H9 (cell line): ENCODE measurements around the gene APOH. TPM values are rescaled to one million over a fixed set of nuclear protein-coding genes. Genes with fewer than 3 reads are reported as not detected.

Source experiments
- DNase-seq: peaks from one replicate; pipeline ENCODE4 v3.0.0-alpha.2; 2017
- H2AFZ ChIP-seq: one replicate; pipeline ENCODE4 v1.6.1; 2013; ENCODE audit warnings: mild to moderate bottlenecking, low read length, control low read depth, moderate library complexity
- H2AK5ac ChIP-seq: 2 replicates; pipeline ENCODE4 v1.6.1; 2013; ENCODE audit warnings: low read length, control low read depth, mixed read lengths; ENCODE audit not compliant: insufficient read length
- H2BK120ac ChIP-seq: one replicate; pipeline ENCODE4 v1.6.1; 2013; ENCODE audit warnings: low read depth, mild to moderate bottlenecking, low read length, control low read depth, inconsistent platforms; ENCODE audit not compliant: poor library complexity, severe bottlenecking
- H2BK12ac ChIP-seq: 2 replicates; pipeline ENCODE4 v1.6.1; 2013; ENCODE audit warnings: low read length, control low read depth, mixed read lengths, low read depth; ENCODE audit not compliant: insufficient read length
- H2BK15ac ChIP-seq: 2 replicates; pipeline ENCODE4 v1.6.1; 2013; ENCODE audit warnings: low read depth, low read length, control low read depth
- H2BK20ac ChIP-seq: one replicate; pipeline ENCODE4 v1.6.1; 2013; ENCODE audit warnings: low read depth, mild to moderate bottlenecking, low read length, control low read depth, inconsistent platforms; ENCODE audit not compliant: poor library complexity, severe bottlenecking
- H2BK5ac ChIP-seq: 2 replicates; pipeline ENCODE4 v1.6.1; 2013; ENCODE audit warnings: low read length, control low read depth, mixed read lengths; ENCODE audit not compliant: insufficient read length
- H3K14ac ChIP-seq: 2 replicates; pipeline ENCODE4 v1.6.1; 2013; ENCODE audit warnings: low read length, control low read depth; ENCODE audit not compliant: insufficient read depth
- H3K18ac ChIP-seq: 2 replicates; pipeline ENCODE4 v1.6.1; 2013; ENCODE audit warnings: low read depth, mild to moderate bottlenecking, mixed read lengths, low read length, control low read depth; ENCODE audit not compliant: insufficient read length
- H3K23ac ChIP-seq: 2 replicates; pipeline ENCODE4 v1.6.1; 2013; ENCODE audit warnings: low read length, control low read depth, mixed read lengths, low read depth; ENCODE audit not compliant: insufficient read length
- H3K23me2 ChIP-seq: 2 replicates; pipeline ENCODE4 v1.6.1; 2013; ENCODE audit warnings: low read depth, mild to moderate bottlenecking, mixed read lengths, low read length, control low read depth; ENCODE audit not compliant: insufficient read length, poor library complexity, severe bottlenecking
- H3K27ac ChIP-seq: 2 replicates; pipeline ENCODE4 v1.5.1; 2013; ENCODE audit warnings: low read length, control low read depth, mixed read lengths, low read depth; ENCODE audit not compliant: insufficient read length
- H3K27me3 ChIP-seq: 2 replicates; pipeline ENCODE4 v1.6.1; 2013; ENCODE audit warnings: low read length, control low read depth, inconsistent platforms; ENCODE audit not compliant: insufficient read depth
- H3K4ac ChIP-seq: 2 replicates; pipeline ENCODE4 v1.6.1; 2013; ENCODE audit warnings: low read depth, mild to moderate bottlenecking, control low read depth, inconsistent platforms, low read length, moderate library complexity
- H3K4me1 ChIP-seq: 2 replicates; pipeline ENCODE4 v1.6.1; 2013; ENCODE audit warnings: low read length, control low read depth, inconsistent platforms; ENCODE audit not compliant: insufficient read depth
- H3K4me2 ChIP-seq: 2 replicates; pipeline ENCODE4 v1.6.1; 2013; ENCODE audit warnings: low read length, control low read depth, mixed read lengths; ENCODE audit not compliant: insufficient read length, insufficient read depth
- H3K56ac ChIP-seq: 2 replicates; pipeline ENCODE4 v1.6.1; 2013; ENCODE audit warnings: low read depth, mild to moderate bottlenecking, mixed read lengths, low read length, control low read depth; ENCODE audit not compliant: insufficient read length
- H3K79me1 ChIP-seq: 2 replicates; pipeline ENCODE4 v1.6.1; 2013; ENCODE audit warnings: low read depth, mild to moderate bottlenecking, moderate library complexity, low read length, control low read depth, inconsistent platforms; ENCODE audit not compliant: insufficient read depth, poor library complexity, severe bottlenecking
- H3K79me2 ChIP-seq: 2 replicates; pipeline ENCODE4 v1.6.1; 2013; ENCODE audit warnings: low read length, control low read depth, inconsistent platforms; ENCODE audit not compliant: insufficient read depth
- H3K9ac ChIP-seq: 2 replicates; pipeline ENCODE4 v1.6.1; 2013; ENCODE audit warnings: low read length, control low read depth, mixed read lengths; ENCODE audit not compliant: insufficient read length; ENCODE audit errors: extremely low read depth
- H3K9me3 ChIP-seq: one replicate; pipeline ENCODE4 v1.6.1; 2013; ENCODE audit warnings: low read depth, low read length, inconsistent platforms; ENCODE audit not compliant: control insufficient read depth
- H3T11ph ChIP-seq: one replicate; pipeline ENCODE4 v1.6.1; 2013; ENCODE audit warnings: mild to moderate bottlenecking, low read length, control low read depth, inconsistent platforms
- H4K20me1 ChIP-seq: one replicate; pipeline ENCODE4 v1.6.1; 2013; ENCODE audit not compliant: control insufficient read depth, insufficient read length, insufficient read depth
- H4K5ac ChIP-seq: 2 replicates; pipeline ENCODE4 v1.6.1; 2013; ENCODE audit warnings: low read depth, mild to moderate bottlenecking, mixed read lengths, low read length, control low read depth; ENCODE audit not compliant: insufficient read length
- H4K8ac ChIP-seq: replicated peaks from 2 replicates; pipeline ENCODE4 v1.6.1; 2013; ENCODE audit warnings: low read length, control low read depth, mixed read lengths, low read depth; ENCODE audit not compliant: insufficient read length
- H4K91ac ChIP-seq: 2 replicates; pipeline ENCODE4 v1.6.1; 2013; ENCODE audit warnings: low read depth, mild to moderate bottlenecking, moderate library complexity, mixed read lengths, low read length, control low read depth; ENCODE audit not compliant: insufficient read length
- H3K27ac Mint-ChIP-seq, 3 experiments: 2 replicates in 2 of 3; 3 replicates in 1 of 3; pipeline ENCODE4 v1.8.0; 2020 to 2021; ENCODE audit warnings: mixed read lengths in 3 of 3, mild to moderate bottlenecking in 1 of 3, moderate library complexity in 1 of 3
- H3K27me3 Mint-ChIP-seq: 2 replicates; pipeline ENCODE4 v1.8.0; 2021; ENCODE audit warnings: low read depth, mild to moderate bottlenecking, moderate library complexity, mixed read lengths
- H3K36me3 Mint-ChIP-seq, 3 experiments: 2 replicates in 2 of 3; 3 replicates in 1 of 3; pipeline ENCODE4 v1.8.0; 2020 to 2021; ENCODE audit warnings: low read depth in 3 of 3, mixed read lengths in 3 of 3; ENCODE audit not compliant: insufficient read depth in 1 of 3
- H3K4me1 Mint-ChIP-seq, 2 experiments: 2 replicates each; pipeline ENCODE4 v1.8.0; 2020; ENCODE audit warnings: mixed read lengths in 2 of 2
- H3K4me3 Mint-ChIP-seq, 2 experiments: 2 replicates in 1 of 2; 3 replicates in 1 of 2; pipeline ENCODE4 v1.8.0; 2020 to 2021; ENCODE audit warnings: mild to moderate bottlenecking in 2 of 2, mixed read lengths in 2 of 2, moderate library complexity in 1 of 2
- H3K9me3 Mint-ChIP-seq, 2 experiments: 2 replicates in 1 of 2; 3 replicates in 1 of 2; pipeline ENCODE4 v1.8.0; 2020; ENCODE audit warnings: mild to moderate bottlenecking in 2 of 2, mixed read lengths in 2 of 2, moderate library complexity in 1 of 2
- WGBS: extraction: QIAGEN DNeasy Blood & Tissue Kit; methylation state at CpG from one replicate; pipeline ENCODE4 v1.1.7; 2013; ENCODE audit warnings: missing lambda C conversion rate, low lambda C conversion rate, mixed read lengths; ENCODE audit not compliant: insufficient read length; ENCODE audit errors: extremely low coverage; 5-methylcytosine and 5-hydroxymethylcytosine counted together
- total RNA-seq: library from RNA; stranded (reverse); gene quantifications from 2 replicates; pipeline ENCODE4 v1.2.1, GENCODE V29; 2021
- TF ChIP-seq, protein P1 (sequence below): fragments of 200-600 bp; sonication (generic); conservative IDR thresholded peaks from 3 replicates; pipeline ENCODE4 v1.8.0; 2021; ENCODE audit warnings: antibody characterized with exemption, mild to moderate bottlenecking

Gene APOH
- total RNA-seq, 1 experiment from 2014 or later = not detected

DNA sequence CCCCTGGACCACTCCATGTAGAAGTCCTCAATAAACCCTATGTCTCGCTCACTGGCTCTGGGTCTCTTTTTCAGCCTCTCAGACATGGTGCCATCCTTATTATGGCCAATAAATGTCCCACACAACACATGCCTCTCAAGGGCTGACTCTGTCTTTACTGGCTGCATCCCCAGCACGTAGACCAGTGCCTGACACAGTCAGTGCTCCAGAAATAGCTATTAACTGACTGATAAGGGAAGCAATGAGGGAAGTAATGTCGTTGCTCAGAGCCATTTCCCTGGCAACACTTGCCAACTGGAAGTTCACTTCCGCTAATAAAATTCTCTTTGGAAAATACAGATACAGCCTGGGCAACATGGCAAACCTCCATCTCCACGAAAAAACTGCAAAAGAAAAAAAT, 19.1 kb upstream of the APOH start:
- no peaks in the 10 kb centered on the region for H3K4me1 Mint-ChIP-seq
- H2BK12ac ChIP-seq = no peak overlapping the region
- H3K23me2 ChIP-seq = no peaks in the 10 kb centered on the region
- no peak overlapping the region for H3K14ac ChIP-seq
- H3K18ac ChIP-seq = no peak overlapping the region
- no peak overlapping the region for H3K4ac ChIP-seq
- no peaks in the 10 kb centered on the region for H3K9me3 ChIP-seq
- no peaks in the 10 kb centered on the region for H3K27me3 ChIP-seq
- TF ChIP-seq, protein P1, sequence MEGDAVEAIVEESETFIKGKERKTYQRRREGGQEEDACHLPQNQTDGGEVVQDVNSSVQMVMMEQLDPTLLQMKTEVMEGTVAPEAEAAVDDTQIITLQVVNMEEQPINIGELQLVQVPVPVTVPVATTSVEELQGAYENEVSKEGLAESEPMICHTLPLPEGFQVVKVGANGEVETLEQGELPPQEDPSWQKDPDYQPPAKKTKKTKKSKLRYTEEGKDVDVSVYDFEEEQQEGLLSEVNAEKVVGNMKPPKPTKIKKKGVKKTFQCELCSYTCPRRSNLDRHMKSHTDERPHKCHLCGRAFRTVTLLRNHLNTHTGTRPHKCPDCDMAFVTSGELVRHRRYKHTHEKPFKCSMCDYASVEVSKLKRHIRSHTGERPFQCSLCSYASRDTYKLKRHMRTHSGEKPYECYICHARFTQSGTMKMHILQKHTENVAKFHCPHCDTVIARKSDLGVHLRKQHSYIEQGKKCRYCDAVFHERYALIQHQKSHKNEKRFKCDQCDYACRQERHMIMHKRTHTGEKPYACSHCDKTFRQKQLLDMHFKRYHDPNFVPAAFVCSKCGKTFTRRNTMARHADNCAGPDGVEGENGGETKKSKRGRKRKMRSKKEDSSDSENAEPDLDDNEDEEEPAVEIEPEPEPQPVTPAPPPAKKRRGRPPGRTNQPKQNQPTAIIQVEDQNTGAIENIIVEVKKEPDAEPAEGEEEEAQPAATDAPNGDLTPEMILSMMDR = no peak
- no peak overlapping the region for H3K27ac ChIP-seq
- H2BK20ac ChIP-seq = no peak overlapping the region
- H3K79me2 ChIP-seq = no peaks in the 10 kb centered on the region
- no peaks in the 10 kb centered on the region for H3K79me1 ChIP-seq
- H2AK5ac ChIP-seq = no peak overlapping the region
- H3T11ph ChIP-seq = no peak overlapping the region
- no peak overlapping the region for H2AFZ ChIP-seq
- H3K27me3 Mint-ChIP-seq = no peaks in the 10 kb centered on the region
- H4K5ac ChIP-seq = no peak overlapping the region
- H3K9ac ChIP-seq = no peak overlapping the region
- no peaks in the 10 kb centered on the region for H3K9me3 Mint-ChIP-seq
- H3K4me3 Mint-ChIP-seq = no peak overlapping the region; a peak in 1 of 5 replicates
- no peaks in the 10 kb centered on the region for H3K36me3 Mint-ChIP-seq
- H2BK5ac ChIP-seq = no peak overlapping the region
- no CpG with 5 or more reads among the region's 5 CpGs for WGBS
- H4K91ac ChIP-seq = no peak overlapping the region
- H3K27ac Mint-ChIP-seq = no peak overlapping the region
- no peak overlapping the region for H3K23ac ChIP-seq
- no peak overlapping the region for H3K4me2 ChIP-seq
- DNase-seq = no peak
- H2BK120ac ChIP-seq = no peak overlapping the region
- no peaks in the 10 kb centered on the region for H4K20me1 ChIP-seq
- no peak overlapping the region for H3K56ac ChIP-seq
- no peaks in the 10 kb centered on the region for H3K4me1 ChIP-seq
- no peak overlapping the region for H2BK15ac ChIP-seq
- no peak overlapping the region for H4K8ac ChIP-seq
